D721Med (cell line): ENCODE measurements around the gene WDR93.

Experiments used
- DNase-seq: peaks from one replicate; pipeline ENCODE4 v3.0.0; 2011; ENCODE audit warnings: low spot score; ENCODE audit not compliant: insufficient read length
- FAIRE-seq: peaks from 2 replicates; lab custom pipeline; 2011; peaks lifted over from hg19 to GRCh38; lab: Jason Lieb, UNC
- TF ChIP-seq, protein P1 (sequence below): IDR thresholded peaks from 2 replicates; pipeline ENCODE4 v1.5.1; 2012; ENCODE audit warnings: mild to moderate bottlenecking, control low read depth; ENCODE audit not compliant: insufficient read depth; ENCODE audit errors: missing control alignments

WDR93 gene

DNA sequence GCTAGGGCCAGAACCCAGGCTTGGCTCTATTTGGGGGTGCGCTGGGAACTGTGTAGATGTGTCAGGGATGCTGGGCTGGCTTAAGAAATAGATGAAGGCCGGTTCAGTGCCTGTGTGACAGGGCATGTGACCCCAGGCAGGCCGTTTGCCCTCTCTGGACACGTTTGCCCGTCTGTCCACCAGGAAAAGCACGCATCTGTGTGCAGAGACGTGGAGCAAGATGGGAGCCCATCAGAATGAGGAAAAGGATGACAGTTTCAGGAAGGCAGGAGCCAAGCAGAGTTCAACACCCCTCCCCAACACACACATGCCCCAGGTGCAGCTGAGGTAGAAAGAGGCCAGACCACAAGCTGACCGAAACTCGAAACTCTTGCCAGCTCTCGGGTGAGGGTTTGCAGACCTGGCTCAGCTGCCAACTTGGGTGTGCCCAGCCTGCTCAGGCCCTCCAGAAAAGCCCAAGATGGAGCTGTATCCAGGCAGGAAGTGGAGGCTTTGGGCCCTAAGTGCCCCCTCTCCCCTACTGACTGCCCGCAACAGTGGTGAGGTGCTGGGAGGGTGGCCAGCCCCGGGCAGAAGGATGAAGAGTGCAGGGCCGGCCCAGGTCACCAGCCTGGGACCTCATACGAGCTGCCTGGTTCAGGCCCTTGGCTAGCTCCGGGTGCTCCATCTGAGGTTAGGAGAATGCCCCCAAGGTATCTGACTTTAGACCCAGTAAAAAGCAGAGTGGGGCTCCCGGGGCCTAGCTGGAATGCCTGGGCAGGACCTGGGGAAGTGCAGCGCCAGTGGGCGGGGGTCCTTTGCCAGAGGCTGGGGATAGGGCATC, 70.6 kb downstream of the WDR93 start:
- no peak for FAIRE-seq
- no peak for DNase-seq
- TF ChIP-seq, protein P1, sequence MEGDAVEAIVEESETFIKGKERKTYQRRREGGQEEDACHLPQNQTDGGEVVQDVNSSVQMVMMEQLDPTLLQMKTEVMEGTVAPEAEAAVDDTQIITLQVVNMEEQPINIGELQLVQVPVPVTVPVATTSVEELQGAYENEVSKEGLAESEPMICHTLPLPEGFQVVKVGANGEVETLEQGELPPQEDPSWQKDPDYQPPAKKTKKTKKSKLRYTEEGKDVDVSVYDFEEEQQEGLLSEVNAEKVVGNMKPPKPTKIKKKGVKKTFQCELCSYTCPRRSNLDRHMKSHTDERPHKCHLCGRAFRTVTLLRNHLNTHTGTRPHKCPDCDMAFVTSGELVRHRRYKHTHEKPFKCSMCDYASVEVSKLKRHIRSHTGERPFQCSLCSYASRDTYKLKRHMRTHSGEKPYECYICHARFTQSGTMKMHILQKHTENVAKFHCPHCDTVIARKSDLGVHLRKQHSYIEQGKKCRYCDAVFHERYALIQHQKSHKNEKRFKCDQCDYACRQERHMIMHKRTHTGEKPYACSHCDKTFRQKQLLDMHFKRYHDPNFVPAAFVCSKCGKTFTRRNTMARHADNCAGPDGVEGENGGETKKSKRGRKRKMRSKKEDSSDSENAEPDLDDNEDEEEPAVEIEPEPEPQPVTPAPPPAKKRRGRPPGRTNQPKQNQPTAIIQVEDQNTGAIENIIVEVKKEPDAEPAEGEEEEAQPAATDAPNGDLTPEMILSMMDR: no peak

DNA sequence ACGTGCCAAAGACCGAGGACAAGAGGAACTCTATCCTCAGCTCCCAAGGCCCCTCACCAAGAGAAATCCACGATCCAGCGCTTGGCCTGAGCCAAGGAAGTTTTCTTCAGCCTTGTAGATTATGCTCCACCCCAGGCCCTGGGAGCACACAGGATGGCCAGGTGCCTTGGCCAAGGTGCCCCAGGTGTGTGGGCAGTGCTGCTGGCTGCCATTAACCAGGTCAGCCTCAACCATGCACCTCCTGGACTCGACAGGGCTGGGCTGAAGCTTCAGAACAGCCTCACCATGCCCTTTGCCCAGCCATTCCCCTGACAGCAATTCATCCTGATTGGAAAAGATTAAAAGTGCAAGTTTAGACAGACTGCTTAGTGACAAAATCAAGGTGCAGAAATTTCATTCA, 71.3 kb downstream of the WDR93 start:
- FAIRE-seq: no peak

DNA sequence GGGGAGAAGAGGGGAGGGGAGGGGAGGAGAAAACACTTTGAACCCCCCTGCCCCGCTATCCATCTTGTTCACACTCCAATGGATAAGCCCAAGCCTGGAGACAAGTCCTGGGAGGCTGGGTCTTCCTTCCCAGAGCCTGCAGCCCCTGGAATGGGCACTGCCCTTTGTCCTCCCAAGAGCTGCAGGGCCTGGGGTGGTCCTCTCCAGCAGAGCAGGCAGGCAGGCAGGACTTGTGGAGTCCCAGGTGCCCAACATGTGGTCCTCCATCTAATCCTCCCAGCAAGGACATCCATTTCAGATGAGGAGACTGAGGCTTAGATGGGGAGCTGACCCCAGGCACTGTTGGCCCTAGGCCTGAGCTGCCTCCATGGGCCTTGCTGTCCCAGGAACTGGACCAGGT, 75.1 kb downstream of the WDR93 start:
- DNase-seq: no peak
- TF ChIP-seq, protein P1: no peak
- no peak for FAIRE-seq

More for the DNA sequence above, 71.3 kb downstream of the WDR93 start:
- DNase-seq: no peak
- TF ChIP-seq, protein P1: no peak

DNA sequence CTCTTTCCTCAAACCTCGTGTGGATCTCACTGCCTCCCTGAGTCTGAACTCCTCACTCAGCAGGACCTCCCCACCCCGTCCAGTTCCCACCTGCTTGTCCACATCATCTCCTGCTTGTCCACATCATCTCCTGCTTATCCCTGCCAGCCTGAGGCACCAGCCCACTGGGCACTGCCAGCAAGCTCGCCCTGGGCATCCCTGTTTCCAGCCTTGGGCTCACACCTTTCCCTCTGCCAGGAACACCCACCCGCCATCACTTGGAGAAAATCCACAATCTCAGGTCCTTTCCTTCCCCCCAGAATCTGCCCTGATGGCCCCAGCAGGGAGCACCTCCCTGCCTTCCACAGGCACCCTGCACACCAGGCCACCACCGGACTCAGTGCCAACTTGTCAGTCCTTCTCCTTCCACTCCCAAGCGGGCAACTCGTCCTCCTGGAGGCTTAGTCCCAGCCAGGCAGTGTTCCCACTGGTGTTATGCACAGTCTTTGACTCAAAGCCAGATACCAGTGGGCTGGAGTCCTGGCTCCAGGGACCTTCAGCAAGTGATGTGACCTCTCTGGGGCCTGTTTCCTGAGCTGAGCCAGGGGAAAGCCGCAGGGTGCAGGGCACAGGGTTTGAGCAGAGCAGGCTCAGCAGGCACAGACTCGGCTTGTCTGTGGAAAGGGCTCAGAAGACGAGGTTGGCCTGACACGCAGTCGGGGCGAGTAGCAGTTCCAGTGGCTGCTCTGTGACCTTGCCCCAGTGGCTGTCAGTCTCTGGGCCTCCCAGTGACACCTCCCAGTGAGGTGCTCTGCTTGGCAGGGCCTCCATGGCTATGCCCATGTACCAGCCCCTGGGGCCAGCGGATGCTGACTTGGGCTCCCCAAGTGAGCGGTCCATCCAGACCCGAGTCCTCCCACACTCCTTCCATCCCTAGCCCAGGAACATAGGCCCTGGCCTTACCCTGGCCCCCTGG, 76.0 kb downstream of the WDR93 start:
- FAIRE-seq (no peak), DNase-seq (no peak)
- TF ChIP-seq, protein P1: no peak

DNA sequence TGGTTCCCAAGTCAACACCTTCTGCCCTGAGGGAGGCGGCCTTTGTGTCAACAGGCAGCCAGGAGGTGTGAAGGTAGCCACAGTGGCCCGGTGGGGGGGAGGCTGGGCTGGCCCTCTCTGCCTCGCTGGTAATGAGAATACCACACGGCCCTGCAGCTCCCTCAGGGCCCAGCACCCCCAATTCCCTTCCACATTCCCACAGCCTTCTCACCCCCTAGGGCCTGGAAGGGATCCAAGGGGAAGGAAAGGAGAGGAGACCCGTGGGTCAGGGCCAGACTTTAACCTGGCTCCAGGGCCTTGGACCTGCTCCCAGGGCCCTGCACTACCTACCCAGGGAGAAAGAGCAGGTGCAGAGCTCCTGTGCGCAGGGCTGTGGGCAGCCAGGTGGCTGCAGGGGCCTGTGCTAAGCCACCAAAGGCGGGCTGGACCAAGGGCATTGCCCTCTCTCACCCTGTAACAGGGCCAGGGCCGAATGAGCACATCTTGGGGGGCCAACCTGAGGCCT, 76.9 kb downstream of the WDR93 start:
- TF ChIP-seq, protein P1: no peak
- no peak for FAIRE-seq
- no peak for DNase-seq

DNA sequence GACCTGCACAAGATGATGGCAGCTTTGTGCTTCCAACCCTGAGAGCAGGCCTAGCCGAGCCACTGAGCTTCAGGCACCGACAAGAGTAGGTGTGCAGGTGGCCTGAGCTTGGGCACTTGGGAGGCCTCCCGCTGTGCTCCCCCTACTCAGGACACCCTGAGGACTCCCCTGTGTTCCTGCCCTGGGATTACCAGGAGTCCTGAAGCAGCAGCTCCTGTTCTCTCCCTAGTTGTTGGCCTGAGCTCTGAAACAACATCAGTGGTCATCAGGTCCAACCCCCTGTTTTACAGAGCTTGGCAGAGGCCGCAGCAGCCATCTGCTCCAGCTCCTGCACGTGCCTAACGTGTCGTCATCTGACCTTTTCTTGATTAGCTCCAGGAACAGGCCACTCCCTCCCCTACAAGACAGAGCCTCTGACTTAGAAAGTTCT, 77.5 kb downstream of the WDR93 start:
- FAIRE-seq: no peak
- DNase-seq: no peak
- TF ChIP-seq, protein P1: no peak
